IMR-90 (cell line): ENCODE data around the gene RIPK4. TPM values are rescaled to one million over a fixed set of nuclear protein-coding genes. Genes with fewer than 3 reads are reported as not detected.

Experiments used
- ATAC-seq: fragments of 200-7000 bp; cut with Tn5 transposase; 2 replicates; pipeline ENCODE4 v1.9.1; 2020; ENCODE audit warnings: low read depth, mild to moderate bottlenecking, moderate library complexity
- BruUV-seq: library from RNA; stranded (reverse); fragments of 400-500 nt; replicated peaks from 2 replicates; lab custom pipeline; 2021; lab: Mats Ljungman, UMichigan
- CTCF ChIA-PET: fragments of 300-600 bp; formaldehyde crosslinking; extraction: SDS; loops from one replicate; lab custom pipeline; 2021; ENCODE audit warnings: antibody characterized with exemption; lab: Yijun Ruan, JAX
- POLR2A ChIA-PET: fragments of 300-600 bp; sonication (Branson Sonifier 250); formaldehyde crosslinking; loops from one replicate; lab custom pipeline; 2022; ENCODE audit warnings: antibody characterized with exemption; ENCODE audit not compliant: unreplicated experiment; lab: Charles Lee
- DNase-seq: peaks from one replicate; pipeline ENCODE4 v3.0.0; 2013
- H2AFZ ChIP-seq: replicated peaks from 2 replicates; pipeline ENCODE3; 2013; ENCODE audit warnings: low read length, mild to moderate bottlenecking; ENCODE audit not compliant: poor library complexity
- H2AK5ac ChIP-seq: 2 replicates; pipeline ENCODE4 v1.6.1; 2013; ENCODE audit warnings: low read depth, low read length, inconsistent platforms
- H2AK9ac ChIP-seq: replicated peaks from 2 replicates; pipeline ENCODE3; 2013; ENCODE audit warnings: mild to moderate bottlenecking, low read depth, low read length, moderate library complexity; ENCODE audit not compliant: poor library complexity
- H2BK120ac ChIP-seq: 2 replicates; pipeline ENCODE4 v1.6.1; 2013; ENCODE audit warnings: low read depth, low read length, inconsistent platforms
- H2BK15ac ChIP-seq: 3 replicates; pipeline ENCODE4 v1.6.1; 2013; ENCODE audit warnings: low read depth, low read length, inconsistent platforms
- H2BK20ac ChIP-seq: 2 replicates; pipeline ENCODE4 v1.6.1; 2013; ENCODE audit warnings: low read depth, mild to moderate bottlenecking, inconsistent platforms, low read length, moderate library complexity
- H2BK5ac ChIP-seq: 2 replicates; pipeline ENCODE4 v1.6.1; 2013; ENCODE audit warnings: mild to moderate bottlenecking, low read depth, low read length, inconsistent platforms; ENCODE audit not compliant: poor library complexity, severe bottlenecking
- H3K14ac ChIP-seq: replicated peaks from 2 replicates; pipeline ENCODE4 v1.6.1; 2013; ENCODE audit warnings: low read depth, low read length, inconsistent platforms
- H3K18ac ChIP-seq: 2 replicates; pipeline ENCODE4 v1.6.1; 2013; ENCODE audit warnings: low read depth, low read length, control low read depth
- H3K23ac ChIP-seq: 2 replicates; pipeline ENCODE4 v1.6.1; 2013; ENCODE audit warnings: low read depth, low read length, inconsistent platforms
- H3K27ac ChIP-seq: 2 replicates; pipeline ENCODE4 v1.5.1; 2013; ENCODE audit warnings: mild to moderate bottlenecking, control low read depth, low read length; ENCODE audit not compliant: insufficient read depth
- H3K27me3 ChIP-seq: 2 replicates; pipeline ENCODE4 v1.6.1; 2013; ENCODE audit warnings: low read length; ENCODE audit not compliant: control insufficient read depth, insufficient read depth
- H3K36me3 ChIP-seq: 2 replicates; pipeline ENCODE4 v1.6.1; 2013; ENCODE audit warnings: low read length, mixed read lengths; ENCODE audit not compliant: control insufficient read depth, insufficient read depth
- H3K4ac ChIP-seq: 2 replicates; pipeline ENCODE4 v1.6.1; 2013; ENCODE audit warnings: low read depth, low read length, inconsistent platforms
- H3K4me1 ChIP-seq: 2 replicates; pipeline ENCODE4 v1.6.1; 2013; ENCODE audit warnings: low read length, mixed read lengths; ENCODE audit not compliant: control insufficient read depth, insufficient read depth
- H3K4me2 ChIP-seq: 2 replicates; pipeline ENCODE4 v1.6.1; 2013; ENCODE audit warnings: low read depth, mild to moderate bottlenecking, control low read depth, low read length, moderate library complexity
- H3K4me3 ChIP-seq: 2 replicates; pipeline ENCODE4 v1.5.1; 2013; ENCODE audit warnings: low read depth, mild to moderate bottlenecking, control low read depth, low read length, moderate library complexity; ENCODE audit not compliant: insufficient read depth
- H3K56ac ChIP-seq: 2 replicates; pipeline ENCODE4 v1.6.1; 2013; ENCODE audit warnings: low read length, inconsistent platforms; ENCODE audit not compliant: insufficient read depth; ENCODE audit errors: extremely low read depth
- H3K79me1 ChIP-seq, 2 experiments: 2 replicates each; pipeline ENCODE4 v1.6.1; 2013; ENCODE audit warnings: low read length in 2 of 2, inconsistent platforms in 1 of 2, low read depth in 1 of 2
- H3K9ac ChIP-seq: 2 replicates; pipeline ENCODE4 v1.6.1; 2013; ENCODE audit warnings: low read depth, low read length, control low read depth
- H3K9me1 ChIP-seq: 2 replicates; pipeline ENCODE4 v1.6.1; 2013; ENCODE audit warnings: low read length, inconsistent platforms; ENCODE audit not compliant: insufficient read depth
- H3K9me3 ChIP-seq: 2 replicates; pipeline ENCODE4 v1.6.1; 2013; ENCODE audit warnings: low read length; ENCODE audit not compliant: control insufficient read depth, insufficient read depth
- H4K20me1 ChIP-seq: 2 replicates; pipeline ENCODE4 v1.6.1; 2013; ENCODE audit warnings: low read length, inconsistent platforms; ENCODE audit not compliant: insufficient read depth
- H4K5ac ChIP-seq: 2 replicates; pipeline ENCODE4 v1.6.1; 2013; ENCODE audit warnings: mild to moderate bottlenecking, low read depth, low read length, control low read depth
- H4K8ac ChIP-seq, 2 experiments: 2 replicates each; pipeline ENCODE4 v1.6.1; 2013; ENCODE audit warnings: low read depth in 2 of 2, low read length in 2 of 2, control low read depth in 1 of 2, inconsistent platforms in 1 of 2
- H4K91ac ChIP-seq: 2 replicates; pipeline ENCODE4 v1.6.1; 2013; ENCODE audit warnings: low read depth, low read length, inconsistent platforms; ENCODE audit not compliant: insufficient read depth
- MXI1 ChIP-seq: IDR thresholded peaks from 2 replicates; pipeline ENCODE4 v1.6.1; 2012; ENCODE audit warnings: low read depth, mild to moderate bottlenecking, low read length, moderate library complexity, borderline replicate concordance
- NFE2L2 ChIP-seq: fragments of 150-350 bp; IDR thresholded peaks from 2 replicates; pipeline ENCODE4 v1.6.1; 2016; ENCODE audit warnings: low read depth, mild to moderate bottlenecking, low read length
- POLR2A ChIP-seq: IDR thresholded peaks from 2 replicates; pipeline ENCODE4 v1.6.1; 2012; ENCODE audit warnings: mild to moderate bottlenecking, low read depth, low read length
- SMC3 ChIP-seq: fragments of 150-350 bp; IDR thresholded peaks from 2 replicates; pipeline ENCODE4 v1.6.1; 2016; ENCODE audit warnings: low read depth, mild to moderate bottlenecking, antibody characterized with exemption, low read length, moderate library complexity
- WGBS, 2 experiments: methylation state at CpG; one replicate each; pipeline versions ENCODE4 v1.1.5 to v1.1.7; 2013; ENCODE audit warnings: missing lambda C conversion rate in 2 of 2; ENCODE audit not compliant: insufficient read length in 1 of 2; ENCODE audit errors: extremely low coverage in 2 of 2; 5-methylcytosine and 5-hydroxymethylcytosine counted together
- dilution Hi-C: fragments of 300-500 bp; cut with HindIII; formaldehyde crosslinking; loops from one replicate; pipeline ENCODE4 v1.14.3; 2018; ENCODE audit warnings: low sequenced_read_pairs; ENCODE audit not compliant: unreplicated experiment
- in situ Hi-C: fragments of 300-500 bp; cut with MboI; formaldehyde crosslinking; loops from 3 replicates; pipeline ENCODE4 v1.14.3; 2019; ENCODE audit warnings: low sequenced_read_pairs, inconsistent platforms, mixed read lengths
- intact Hi-C: fragments of 100-400 bp; cut with micrococcal nuclease; formaldehyde crosslinking; loops from 2 replicates; pipeline ENCODE4 v1.10.0; 2022
- polyA plus RNA-seq, 3 experiments: library from polyadenylated mRNA; depleted of rRNA; stranded (reverse); fragments of >200 nt; gene quantifications; 2 replicates each; pipeline ENCODE4 v1.2.3, GENCODE V29; 2012; ENCODE audit warnings: low replicate concordance in 1 of 3
- total RNA-seq: library from RNA; depleted of rRNA; stranded (reverse); fragments of >200 nt; gene quantifications from 2 replicates; pipeline ENCODE4 v1.2.3, GENCODE V29; 2012
- TF ChIP-seq, protein P1 (sequence below): conservative IDR thresholded peaks from 2 replicates; pipeline ENCODE4 v1.5.1; 2012; ENCODE audit warnings: mild to moderate bottlenecking, low read depth, low read length, improper control_type of control experiment

Gene RIPK4
- total and polyA plus RNA-seq, 2 of the 4 experiments (the other 2 are of a cell fraction) = under 0.01 to 0.03 TPM

DNA sequence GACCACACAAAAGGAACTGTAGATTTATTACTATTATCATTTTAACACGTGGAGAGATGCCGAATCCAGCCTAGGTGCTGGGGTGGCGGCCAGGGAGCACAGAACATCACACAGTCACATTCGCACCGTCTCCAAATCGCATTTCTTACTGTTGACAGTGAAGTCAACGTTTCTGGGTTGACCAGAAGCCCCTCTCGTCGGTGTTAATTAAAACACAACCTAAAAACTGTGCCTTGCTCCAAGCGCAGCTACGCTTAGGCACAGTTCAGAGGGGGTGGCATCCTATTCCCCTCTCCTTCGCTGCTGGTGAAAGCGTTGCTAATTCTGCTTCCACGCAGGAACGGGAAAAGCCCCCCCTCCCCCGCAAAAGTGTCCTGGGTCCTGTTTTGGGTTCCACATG is 4.1 kb downstream of the RIPK4 start:
- H4K20me1 ChIP-seq = no peaks in the 10 kb centered on the region
- no peak overlapping the region for H2BK20ac ChIP-seq
- no peak overlapping the region for H4K91ac ChIP-seq
- H2AFZ ChIP-seq = no peak overlapping the region
- H2BK120ac ChIP-seq = no peak overlapping the region
- peaks cover 2% of the 10 kb centered on the region; the same call in 1 of the 2 replicates for H3K4me1 ChIP-seq
- H2AK9ac ChIP-seq = no peak overlapping the region
- no peak overlapping the region for H3K4ac ChIP-seq
- CTCF ChIA-PET = no interaction called here
- in situ Hi-C loops (no loop called here), intact Hi-C loops (loop anchor here (1.0 kb wide), 1 partner anchor 120 kb away; no protein-coding TSS in a partner anchor), dilution Hi-C loops (no loop called here)
- H3K9me1 ChIP-seq = peaks cover 4% of the 10 kb centered on the region; the same call in 1 of the 2 replicates
- no peak overlapping the region for H3K23ac ChIP-seq
- no peak overlapping the region for H3K4me3 ChIP-seq
- WGBS, 2 experiments = no CpG with 5 or more reads among the region's 16 CpGs
- H2BK5ac ChIP-seq = no peak overlapping the region
- no peak overlapping the region for H3K27ac ChIP-seq
- H3K4me2 ChIP-seq = no peak overlapping the region
- POLR2A ChIA-PET = interaction anchor here (0.7 kb wide), 1 partner anchor 34 kb away, joined by 3 read pairs; no protein-coding TSS in a partner anchor
- no peak overlapping the region for H3K9ac ChIP-seq
- no peak overlapping the region for H3K56ac ChIP-seq
- H4K8ac ChIP-seq = no peak overlapping the region
- no peaks in the 10 kb centered on the region for H3K36me3 ChIP-seq
- DNase-seq (no peak), ATAC-seq (no peak)
- no peak overlapping the region for H3K14ac ChIP-seq
- no TSS peak for BruUV-seq
- no peaks in the 10 kb centered on the region for H3K79me1 ChIP-seq
- no peak overlapping the region for H2AK5ac ChIP-seq
- H3K9me3 ChIP-seq = peaks cover 5% of the 10 kb centered on the region; the same call in 1 of the 2 replicates
- H2BK15ac ChIP-seq = no peak overlapping the region
- no peak overlapping the region for H4K5ac ChIP-seq
- H3K18ac ChIP-seq = no peak overlapping the region
- TF ChIP-seq NFE2L2 = no peak
- TF ChIP-seq, protein P1, sequence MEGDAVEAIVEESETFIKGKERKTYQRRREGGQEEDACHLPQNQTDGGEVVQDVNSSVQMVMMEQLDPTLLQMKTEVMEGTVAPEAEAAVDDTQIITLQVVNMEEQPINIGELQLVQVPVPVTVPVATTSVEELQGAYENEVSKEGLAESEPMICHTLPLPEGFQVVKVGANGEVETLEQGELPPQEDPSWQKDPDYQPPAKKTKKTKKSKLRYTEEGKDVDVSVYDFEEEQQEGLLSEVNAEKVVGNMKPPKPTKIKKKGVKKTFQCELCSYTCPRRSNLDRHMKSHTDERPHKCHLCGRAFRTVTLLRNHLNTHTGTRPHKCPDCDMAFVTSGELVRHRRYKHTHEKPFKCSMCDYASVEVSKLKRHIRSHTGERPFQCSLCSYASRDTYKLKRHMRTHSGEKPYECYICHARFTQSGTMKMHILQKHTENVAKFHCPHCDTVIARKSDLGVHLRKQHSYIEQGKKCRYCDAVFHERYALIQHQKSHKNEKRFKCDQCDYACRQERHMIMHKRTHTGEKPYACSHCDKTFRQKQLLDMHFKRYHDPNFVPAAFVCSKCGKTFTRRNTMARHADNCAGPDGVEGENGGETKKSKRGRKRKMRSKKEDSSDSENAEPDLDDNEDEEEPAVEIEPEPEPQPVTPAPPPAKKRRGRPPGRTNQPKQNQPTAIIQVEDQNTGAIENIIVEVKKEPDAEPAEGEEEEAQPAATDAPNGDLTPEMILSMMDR = no peak
- TF ChIP-seq MXI1 = no peak
- TF ChIP-seq POLR2A = no peak
- no peak for TF ChIP-seq SMC3
- peaks cover 81% of the 10 kb centered on the region for H3K27me3 ChIP-seq
